Measurements from ENCODE around the gene PADI4.

- TF ChIP-seq CTCF (IDR thresholded peaks at IDR 0.05) (no peak), POLR2AphosphoS5 (IDR thresholded peaks at IDR 0.05) (no peak)
These were observed 90.1 kb downstream of the PADI4 start for GRCh38 chr1:17397910-17398695.

Measured in prostate gland (tissue), 2 donors.